ACHN (cell line): Measurements from ENCODE around the gene PCGF2.
A peak's percentile ranks its signal among the peaks of the same experiment; 100 is the strongest.

ENCODE experiments used
- DNase-seq: peaks from one replicate; pipeline ENCODE4 v3.0.0-alpha.2; 2015
- in situ Hi-C: cut with HindIII; loops from 2 replicates; pipeline ENCODE4 v1.10.0; 2017; ENCODE audit warnings: low sequenced_read_pairs, low pct_ligation_motif_present, low pct_unique_long_range_greater_than_20kb

Gene PCGF2

GRCh38 chr17:38752308-38753070 lies 4.4 kb upstream of the PCGF2 start, which contains the start of gene PSMB3:
Gene PSMB3, plus strand, starts transcription at chr17:38752741. Its CDS starts 86 bp downstream, at chr17:38752827.
- peak; percentile 100 for DNase-seq
- in situ Hi-C loops = no loop called here

DNA sequence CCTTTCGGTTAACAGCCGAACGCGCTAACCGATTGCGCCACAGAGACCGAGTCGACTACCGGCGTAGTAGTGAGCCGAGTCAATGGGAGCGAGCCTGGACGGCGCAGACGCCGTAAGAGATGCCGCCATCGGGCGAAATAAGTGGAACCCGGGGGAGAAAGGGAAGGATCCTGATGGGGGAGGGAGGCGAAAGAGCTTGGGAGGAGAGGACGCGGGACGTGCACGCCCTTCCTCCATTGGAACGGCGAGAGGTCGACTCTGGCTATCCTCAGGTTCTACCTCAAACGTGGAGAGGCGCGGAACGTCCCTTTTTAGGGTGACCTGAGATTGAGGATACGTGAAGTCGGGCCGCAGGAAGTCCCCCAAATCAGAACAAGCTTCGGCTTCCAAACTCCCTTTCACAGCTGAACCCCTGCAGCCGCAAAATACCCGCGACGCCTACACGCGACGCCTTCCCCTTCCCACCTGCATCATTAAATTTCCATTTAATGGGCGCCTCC lies 3.7 kb upstream of the PCGF2 start:
- in situ Hi-C loops = no loop called here

DNA sequence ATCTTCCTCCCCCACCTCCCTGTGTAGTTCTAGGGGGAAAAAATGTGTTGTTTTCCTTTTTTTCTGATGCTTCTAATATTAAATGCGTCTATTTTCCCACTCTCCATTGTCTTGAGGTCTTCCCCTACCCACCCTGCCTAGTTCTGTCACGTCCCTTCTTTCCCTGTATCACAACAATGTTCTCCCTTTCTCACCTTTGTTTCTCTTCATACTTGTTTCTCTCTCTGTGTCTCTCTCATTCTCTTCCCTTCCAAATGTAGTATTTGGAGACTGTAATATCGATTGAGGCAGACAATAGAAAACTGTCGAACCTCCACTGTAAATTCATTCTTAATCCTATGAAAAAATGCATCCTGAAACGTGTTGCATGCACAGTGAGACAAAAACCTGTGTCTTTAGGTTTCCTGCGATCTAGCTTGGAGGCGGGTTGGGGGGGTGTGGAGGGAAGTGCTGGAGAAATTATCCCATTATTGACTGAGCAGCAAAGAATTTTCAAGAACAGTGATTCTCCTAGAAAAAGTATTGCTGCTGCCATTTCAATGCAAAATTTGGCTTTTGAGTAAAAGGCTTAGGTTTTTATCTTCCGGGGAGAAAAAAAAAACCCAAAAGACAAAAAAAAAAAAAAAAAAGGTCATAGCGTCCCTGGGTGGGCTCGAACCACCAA lies 3.1 kb upstream of the PCGF2 start:
- in situ Hi-C loops = no loop called here
- peak; percentile 56 for DNase-seq

More for the DNA sequence above, 3.7 kb upstream of the PCGF2 start:
- peak; percentile 91 for DNase-seq

GRCh38 chr17:38750312-38751121 lies 2.4 kb upstream of the PCGF2 start:
- no peak for DNase-seq
- in situ Hi-C loops = no loop called here

DNA sequence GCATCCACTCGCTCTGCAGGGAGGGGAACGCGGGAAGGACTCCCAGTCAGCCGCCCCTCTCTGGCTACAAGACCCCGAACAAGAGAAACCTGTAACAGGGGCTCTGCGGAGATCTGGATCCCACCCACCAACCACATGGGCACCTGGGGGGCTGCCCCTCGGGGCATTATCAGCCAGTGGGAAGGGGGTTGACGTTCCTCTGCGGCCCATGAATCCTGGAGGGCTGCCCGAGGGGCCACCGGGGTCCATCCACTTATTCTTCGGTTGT lies 1.8 kb upstream of the PCGF2 start:
- no peak for DNase-seq
- in situ Hi-C loops = no loop called here

GRCh38 chr17:38749223-38750043 lies 1.3 kb upstream of the PCGF2 start:
- DNase-seq = peak; percentile 89

GRCh38 chr17:38748892-38749222 lies 721 bp upstream of the PCGF2 start:
- DNase-seq = no peak
- in situ Hi-C loops = no loop called here

More at GRCh38 chr17:38749223-38750043, 1.3 kb upstream of the PCGF2 start:
- in situ Hi-C loops = no loop called here

- peak; percentile 48 for DNase-seq
- in situ Hi-C loops = no loop called here
These were observed 530 bp downstream of the PCGF2 start for GRCh38 chr17:38747463-38748148.

GRCh38 chr17:38746849-38747462 lies 1.2 kb downstream of the PCGF2 start:
- no peak for DNase-seq
- in situ Hi-C loops = no loop called here

- in situ Hi-C loops = no loop called here
- no peak for DNase-seq
These were observed 1.9 kb downstream of the PCGF2 start for GRCh38 chr17:38746004-38746848.

DNA sequence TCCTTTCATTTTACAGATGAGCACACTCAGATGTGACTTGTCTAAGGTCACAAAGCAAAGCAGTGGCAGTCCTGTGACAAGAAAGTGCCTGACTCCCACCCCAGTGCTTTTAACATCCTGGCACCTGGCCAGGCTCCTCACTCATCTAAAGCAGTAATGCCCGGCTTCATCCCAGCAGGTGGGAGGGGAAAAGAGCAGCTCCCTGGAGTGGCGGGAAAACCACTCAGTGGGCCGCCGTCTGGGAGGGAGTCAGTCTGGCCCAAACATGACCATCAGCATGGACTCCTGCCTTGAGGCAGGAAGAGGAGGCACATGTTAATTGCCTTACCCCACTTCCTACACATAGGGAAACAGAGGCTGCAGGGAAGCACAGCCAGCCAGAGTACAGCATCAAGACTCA lies 2.6 kb downstream of the PCGF2 start:
- in situ Hi-C loops = no loop called here
- DNase-seq = no peak

- in situ Hi-C loops = no loop called here
- no peak for DNase-seq
These were observed 4.5 kb downstream of the PCGF2 start for GRCh38 chr17:38743556-38744171.

DNA sequence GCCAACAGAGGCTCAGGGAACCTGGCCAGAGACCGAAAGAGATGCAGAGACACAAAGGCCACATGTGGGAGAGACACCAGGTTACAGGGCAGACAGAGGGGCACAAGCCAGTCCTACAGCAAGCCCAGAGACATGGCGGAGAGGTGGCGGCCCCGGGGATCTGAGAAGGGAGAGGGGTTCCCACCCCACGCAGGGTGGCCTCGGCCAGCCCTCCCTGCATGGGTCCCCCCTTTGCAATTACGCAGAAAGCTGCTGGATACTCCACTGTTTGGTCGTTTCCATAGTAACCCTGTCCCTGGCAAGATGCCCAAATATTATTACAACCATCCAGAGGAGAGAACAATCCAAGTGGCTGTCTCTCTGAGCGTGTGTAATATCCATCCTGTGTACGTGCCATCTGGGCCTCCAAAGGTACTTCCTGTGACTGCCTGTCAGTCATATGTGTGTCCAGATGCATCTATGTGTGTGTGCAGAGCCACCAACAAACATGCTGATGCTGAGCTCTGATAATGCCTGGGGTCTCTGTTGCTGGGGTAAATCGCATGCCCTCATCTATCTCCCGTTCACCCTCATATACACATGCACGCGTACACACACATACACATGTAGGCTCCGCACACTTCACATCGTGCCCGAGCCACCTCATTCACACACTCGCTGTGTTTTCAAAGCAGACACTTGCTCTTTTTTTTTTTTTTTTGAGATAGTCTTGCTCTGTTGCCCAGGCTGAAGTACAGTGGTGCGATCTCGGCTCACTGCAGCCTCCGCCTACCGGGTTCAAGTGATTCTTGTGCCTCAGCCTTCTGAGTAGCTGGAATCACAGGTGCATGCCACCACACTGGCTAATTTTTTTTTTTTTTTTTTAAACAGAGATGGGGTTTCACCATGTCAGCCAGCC lies 5.5 kb downstream of the PCGF2 start:
- in situ Hi-C loops = no loop called here
- no peak for DNase-seq

DNA sequence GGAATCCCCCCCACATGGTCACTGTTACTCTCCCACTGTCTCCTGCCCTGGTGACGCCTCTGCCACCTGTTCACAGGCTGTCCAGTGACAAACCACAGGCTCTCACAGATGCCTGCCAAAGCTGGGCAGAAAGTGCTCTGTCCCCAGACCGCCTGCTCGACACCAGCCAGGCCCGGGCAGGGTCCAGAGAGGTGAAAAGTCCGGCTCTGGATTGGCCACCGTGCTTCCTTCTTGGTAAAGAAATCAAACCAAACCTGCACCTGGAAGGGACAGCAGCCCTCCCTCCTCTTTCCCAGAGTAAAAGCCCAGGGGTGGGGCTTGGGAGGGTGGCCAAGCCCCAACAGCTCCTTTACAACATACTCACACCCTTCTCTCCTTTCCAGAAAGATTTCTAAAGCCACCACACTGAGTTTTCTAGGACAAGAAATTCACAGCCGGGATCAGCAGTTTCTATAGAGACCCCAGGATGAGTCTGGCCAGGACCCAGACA lies 6.2 kb downstream of the PCGF2 start:
- no peak for DNase-seq
- in situ Hi-C loops = no loop called here

DNA sequence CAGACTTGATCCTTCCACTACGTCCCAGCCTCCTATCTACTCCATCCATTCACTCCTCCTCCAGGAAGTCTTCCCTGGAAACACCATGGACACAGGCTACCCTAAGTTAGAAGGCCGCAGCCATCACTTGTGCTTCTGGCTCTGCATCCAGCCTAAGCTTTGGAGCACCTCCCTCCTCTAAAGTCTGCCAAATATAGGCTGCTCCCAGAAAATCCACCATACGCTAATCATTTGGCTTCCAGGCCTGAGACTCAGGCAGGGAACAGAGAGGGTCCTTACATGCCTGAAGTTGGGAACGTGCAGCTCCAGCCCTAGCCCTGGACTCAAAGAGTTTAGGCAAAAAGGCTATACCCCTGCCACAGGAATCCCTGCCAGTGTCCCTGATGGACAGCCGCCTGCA lies 6.7 kb downstream of the PCGF2 start:
- no peak for DNase-seq
- in situ Hi-C loops = no loop called here
